ENCODE measurements around the gene NAA30.

NAA30 gene

DNA sequence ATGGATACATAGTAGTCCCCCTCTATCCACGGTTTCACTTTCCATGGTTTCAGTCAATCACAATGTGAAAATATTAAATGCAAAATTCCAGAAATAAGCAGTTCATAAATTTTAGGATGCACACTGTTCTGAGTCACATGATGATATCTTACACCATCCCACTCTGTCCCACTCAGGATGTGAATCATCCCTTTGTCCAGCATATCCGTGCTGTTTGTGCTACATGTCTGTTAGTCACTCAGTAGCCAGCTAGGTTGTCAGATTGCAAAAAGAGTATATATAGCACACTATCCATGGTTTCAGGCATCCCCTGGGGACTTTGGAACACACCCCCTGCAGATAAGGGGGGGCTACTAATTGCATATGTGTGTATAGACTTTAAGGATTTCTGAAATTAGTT lies 8.1 kb upstream of the NAA30 start:
- no peak overlapping the region for H3K4me3 ChIP-seq (ENCODE audit: control insufficient read depth, low read depth, low read length)
- TF ChIP-seq, protein P1, sequence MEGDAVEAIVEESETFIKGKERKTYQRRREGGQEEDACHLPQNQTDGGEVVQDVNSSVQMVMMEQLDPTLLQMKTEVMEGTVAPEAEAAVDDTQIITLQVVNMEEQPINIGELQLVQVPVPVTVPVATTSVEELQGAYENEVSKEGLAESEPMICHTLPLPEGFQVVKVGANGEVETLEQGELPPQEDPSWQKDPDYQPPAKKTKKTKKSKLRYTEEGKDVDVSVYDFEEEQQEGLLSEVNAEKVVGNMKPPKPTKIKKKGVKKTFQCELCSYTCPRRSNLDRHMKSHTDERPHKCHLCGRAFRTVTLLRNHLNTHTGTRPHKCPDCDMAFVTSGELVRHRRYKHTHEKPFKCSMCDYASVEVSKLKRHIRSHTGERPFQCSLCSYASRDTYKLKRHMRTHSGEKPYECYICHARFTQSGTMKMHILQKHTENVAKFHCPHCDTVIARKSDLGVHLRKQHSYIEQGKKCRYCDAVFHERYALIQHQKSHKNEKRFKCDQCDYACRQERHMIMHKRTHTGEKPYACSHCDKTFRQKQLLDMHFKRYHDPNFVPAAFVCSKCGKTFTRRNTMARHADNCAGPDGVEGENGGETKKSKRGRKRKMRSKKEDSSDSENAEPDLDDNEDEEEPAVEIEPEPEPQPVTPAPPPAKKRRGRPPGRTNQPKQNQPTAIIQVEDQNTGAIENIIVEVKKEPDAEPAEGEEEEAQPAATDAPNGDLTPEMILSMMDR (IDR thresholded peaks at IDR 0.05; ENCODE audit: control insufficient read depth, insufficient read depth, low read depth, low read length, missing control alignments): no peak
- DNase-seq (ENCODE audit: low read depth): peak; percentile 61

DNA sequence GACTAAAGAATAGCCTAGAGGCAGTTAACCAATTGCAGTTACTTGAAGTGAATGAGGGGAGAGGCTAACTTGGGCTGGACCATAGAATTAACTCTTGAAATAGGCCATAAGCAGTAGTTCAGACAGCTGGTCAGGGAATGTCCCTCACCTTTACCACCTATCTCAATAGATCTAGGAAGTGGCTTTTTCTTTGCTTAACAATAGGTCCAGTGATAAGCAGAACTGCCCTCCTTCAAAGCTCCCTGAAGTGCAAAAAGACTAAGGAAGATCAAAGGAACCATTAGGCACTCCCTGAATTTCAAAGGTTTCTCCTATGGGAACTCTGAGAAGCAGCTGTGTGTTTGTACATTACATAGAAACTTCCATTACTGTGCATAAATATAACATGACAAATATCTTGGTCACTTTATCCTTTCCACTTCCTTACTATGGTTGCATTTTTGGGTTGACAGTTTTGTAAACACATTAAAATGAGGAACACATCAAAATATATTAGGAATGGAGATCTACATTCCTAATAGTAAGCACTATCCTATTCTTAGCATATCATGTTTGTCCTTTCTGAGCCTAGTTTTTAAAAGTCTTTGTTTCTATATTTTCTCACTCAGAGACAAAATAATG lies 7.2 kb upstream of the NAA30 start:
- no peak overlapping the region for H3K4me3 ChIP-seq (ENCODE audit: control insufficient read depth, low read depth, low read length)
- no peak for DNase-seq (ENCODE audit: low read depth)
- TF ChIP-seq, protein P1 (IDR thresholded peaks at IDR 0.05; ENCODE audit: control insufficient read depth, insufficient read depth, low read depth, low read length, missing control alignments): no peak

DNA sequence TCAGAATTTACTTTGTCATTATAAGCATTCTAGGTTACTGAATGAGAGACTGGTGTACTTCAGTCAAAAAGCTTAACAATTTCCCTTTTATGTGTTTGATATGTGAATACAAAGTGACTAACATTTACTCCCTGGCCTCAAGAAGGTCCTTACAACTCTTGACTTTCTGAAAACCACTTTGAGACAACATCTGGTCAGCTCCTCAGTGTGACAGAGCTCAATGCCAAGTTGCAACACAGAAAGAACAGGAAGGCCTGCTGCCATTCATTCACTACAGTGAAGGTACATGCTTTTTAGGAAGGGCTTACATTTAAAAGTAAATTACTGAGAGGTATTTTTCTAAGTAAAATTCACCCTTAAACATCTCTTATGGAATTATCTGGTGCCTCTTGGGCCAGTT lies 2.3 kb upstream of the NAA30 start:
- no peak for DNase-seq (ENCODE audit: low read depth)
- TF ChIP-seq, protein P1 (IDR thresholded peaks at IDR 0.05; ENCODE audit: control insufficient read depth, insufficient read depth, low read depth, low read length, missing control alignments): no peak

DNA sequence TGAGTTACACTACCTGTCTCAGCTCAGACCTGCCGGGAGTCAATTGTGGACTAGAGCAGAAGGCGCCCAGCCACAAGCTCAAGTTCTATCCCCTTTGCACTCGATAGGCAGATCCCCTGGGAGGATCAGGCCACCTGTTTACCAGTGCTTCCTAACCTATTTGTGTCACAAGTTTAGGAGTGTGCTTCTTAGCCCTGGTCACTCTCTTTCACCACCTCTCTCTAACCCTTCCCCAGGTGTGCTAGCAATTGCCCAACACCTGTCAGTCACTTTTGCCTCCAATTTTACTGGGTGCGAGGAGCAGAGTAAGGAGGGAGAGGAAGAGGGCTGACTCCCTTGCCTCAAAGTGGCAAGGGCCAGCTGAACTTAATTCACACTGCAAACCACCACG lies 745 bp upstream of the NAA30 start:
- DNase-seq (ENCODE audit: low read depth): no peak
- H3K4me3 ChIP-seq (ENCODE audit: control insufficient read depth, low read depth, low read length): peak overlapping the region; percentile 88
- TF ChIP-seq, protein P1 (IDR thresholded peaks at IDR 0.05; ENCODE audit: control insufficient read depth, insufficient read depth, low read depth, low read length, missing control alignments): no peak

More for the DNA sequence above, 2.3 kb upstream of the NAA30 start:
- H3K4me3 ChIP-seq (ENCODE audit: control insufficient read depth, low read depth, low read length): no peak overlapping the region

DNA sequence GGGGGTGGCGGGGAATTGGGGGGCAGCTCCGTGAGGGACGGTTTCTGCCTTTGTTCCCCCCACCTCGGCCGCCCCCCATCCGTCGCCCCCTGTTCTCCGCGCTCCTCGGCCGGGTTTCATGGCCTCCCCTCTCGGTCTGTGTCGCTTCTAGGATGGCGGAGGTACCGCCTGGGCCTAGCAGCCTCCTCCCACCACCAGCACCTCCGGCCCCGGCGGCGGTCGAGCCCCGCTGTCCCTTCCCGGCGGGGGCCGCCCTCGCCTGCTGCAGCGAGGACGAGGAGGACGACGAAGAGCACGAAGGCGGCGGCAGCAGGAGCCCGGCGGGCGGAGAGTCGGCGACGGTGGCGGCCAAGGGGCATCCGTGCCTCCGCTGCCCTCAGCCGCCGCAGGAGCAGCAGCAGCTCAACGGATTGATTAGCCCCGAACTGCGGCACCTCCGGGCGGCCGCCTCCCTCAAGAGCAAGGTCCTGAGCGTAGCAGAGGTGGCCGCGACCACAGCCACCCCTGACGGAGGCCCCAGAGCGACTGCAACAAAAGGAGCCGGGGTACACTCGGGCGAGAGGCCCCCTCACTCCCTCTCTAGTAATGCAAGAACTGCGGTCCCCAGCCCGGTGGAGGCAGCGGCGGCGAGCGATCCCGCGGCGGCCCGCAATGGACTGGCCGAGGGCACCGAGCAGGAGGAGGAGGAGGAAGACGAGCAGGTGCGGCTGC lies 575 bp downstream of the NAA30 start:
- TF ChIP-seq, protein P1 (IDR thresholded peaks at IDR 0.05; ENCODE audit: control insufficient read depth, insufficient read depth, low read depth, low read length, missing control alignments): no peak
- DNase-seq (ENCODE audit: low read depth): no peak
- peak overlapping the region; percentile 88 for H3K4me3 ChIP-seq (ENCODE audit: control insufficient read depth, low read depth, low read length)

DNA sequence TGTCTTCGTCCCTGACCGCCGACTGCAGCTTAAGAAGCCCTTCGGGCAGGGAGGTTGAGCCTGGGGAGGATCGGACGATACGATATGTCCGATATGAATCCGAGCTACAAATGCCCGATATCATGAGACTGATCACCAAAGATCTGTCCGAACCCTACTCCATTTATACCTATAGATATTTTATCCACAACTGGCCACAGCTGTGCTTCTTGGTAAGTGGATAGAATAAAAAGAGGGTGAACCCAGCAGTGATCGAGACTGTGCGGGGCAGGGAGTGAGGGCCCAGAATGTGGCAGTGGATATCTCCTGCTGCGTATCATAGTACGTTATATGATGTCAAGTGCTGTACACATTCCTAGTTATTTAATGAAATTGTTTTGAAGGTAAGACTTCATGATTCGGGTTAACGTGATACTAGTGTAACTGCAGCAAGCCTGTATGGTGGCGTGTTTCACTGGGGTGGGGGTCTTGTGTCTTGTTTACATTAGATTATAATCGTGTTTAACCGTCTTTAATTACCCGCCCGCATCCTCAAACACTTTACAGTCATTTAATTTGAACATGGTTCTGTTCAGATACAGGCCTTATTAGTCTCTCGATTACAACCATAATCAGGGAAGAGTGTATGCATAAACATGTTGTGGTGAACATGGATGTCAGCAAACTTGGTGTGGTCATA lies 1.3 kb downstream of the NAA30 start:
- no peak for DNase-seq (ENCODE audit: low read depth)
- peak overlapping the region; percentile 88 for H3K4me3 ChIP-seq (ENCODE audit: control insufficient read depth, low read depth, low read length)

More for the DNA sequence above, 1.3 kb downstream of the NAA30 start:
- TF ChIP-seq, protein P1 (IDR thresholded peaks at IDR 0.05; ENCODE audit: control insufficient read depth, insufficient read depth, low read depth, low read length, missing control alignments): no peak

Data from AG09309 (cell line).